Measurements from ENCODE around the gene MKRN1.

DNA sequence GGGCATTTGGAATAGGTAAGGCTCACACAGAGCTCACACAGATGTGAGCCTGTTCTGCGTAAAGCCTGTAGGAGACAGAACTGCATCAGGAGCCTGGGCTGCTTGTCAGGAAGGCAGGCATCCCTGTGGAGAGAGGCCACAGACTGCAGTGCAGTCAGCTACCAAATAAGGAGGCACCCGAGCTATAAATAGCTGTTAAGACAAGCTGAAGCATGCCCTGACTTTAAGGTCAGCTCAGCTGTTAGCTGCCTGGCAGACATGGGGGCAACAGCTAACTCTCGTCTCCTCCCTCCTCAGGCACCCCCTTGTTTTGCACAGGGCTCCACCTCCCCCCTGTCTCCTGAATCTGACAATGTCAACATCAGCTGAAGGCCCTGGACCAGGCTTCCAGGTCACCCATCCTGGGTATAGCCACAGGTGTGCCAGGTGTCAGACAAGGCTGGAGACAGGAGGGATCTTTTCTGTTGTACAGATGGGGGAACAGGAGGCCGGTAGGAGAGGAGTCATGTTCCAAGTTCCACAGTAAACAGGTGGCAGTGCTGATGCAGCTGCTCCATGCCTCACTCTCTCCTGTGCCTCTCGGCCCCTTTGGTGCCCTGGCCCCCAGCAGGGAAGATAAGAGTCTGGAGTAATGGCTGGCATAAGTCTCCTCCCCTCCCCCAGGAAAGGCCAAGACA, 27.6 kb upstream of the MKRN1 start:
- TF ChIP-seq, protein P1, sequence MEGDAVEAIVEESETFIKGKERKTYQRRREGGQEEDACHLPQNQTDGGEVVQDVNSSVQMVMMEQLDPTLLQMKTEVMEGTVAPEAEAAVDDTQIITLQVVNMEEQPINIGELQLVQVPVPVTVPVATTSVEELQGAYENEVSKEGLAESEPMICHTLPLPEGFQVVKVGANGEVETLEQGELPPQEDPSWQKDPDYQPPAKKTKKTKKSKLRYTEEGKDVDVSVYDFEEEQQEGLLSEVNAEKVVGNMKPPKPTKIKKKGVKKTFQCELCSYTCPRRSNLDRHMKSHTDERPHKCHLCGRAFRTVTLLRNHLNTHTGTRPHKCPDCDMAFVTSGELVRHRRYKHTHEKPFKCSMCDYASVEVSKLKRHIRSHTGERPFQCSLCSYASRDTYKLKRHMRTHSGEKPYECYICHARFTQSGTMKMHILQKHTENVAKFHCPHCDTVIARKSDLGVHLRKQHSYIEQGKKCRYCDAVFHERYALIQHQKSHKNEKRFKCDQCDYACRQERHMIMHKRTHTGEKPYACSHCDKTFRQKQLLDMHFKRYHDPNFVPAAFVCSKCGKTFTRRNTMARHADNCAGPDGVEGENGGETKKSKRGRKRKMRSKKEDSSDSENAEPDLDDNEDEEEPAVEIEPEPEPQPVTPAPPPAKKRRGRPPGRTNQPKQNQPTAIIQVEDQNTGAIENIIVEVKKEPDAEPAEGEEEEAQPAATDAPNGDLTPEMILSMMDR (IDR thresholded peaks at IDR 0.05), result no peak
- TF ChIP-seq POLR2A (IDR thresholded peaks at IDR 0.05), result no peak

All from thyroid gland (tissue), 4 donors.